HL-60 (cell line): ENCODE data around the gene SDF2L1.
"Not testable (repeated sequence)": the region's sequence is repeated elsewhere in the genome, so short reads cannot be mapped to it uniquely, and the experiment has no call there.

Experiments used
- DNase-seq, 2 experiments: peaks; one replicate each; pipeline ENCODE4 v3.0.0-alpha.2; 2010 to 2020; ENCODE audit warnings: low read depth in 1 of 2, low spot score in 1 of 2
- H3K27ac ChIP-seq: fragments of 250-450 bp; sonication (Bioruptor Pico); replicated peaks from 2 replicates; pipeline ENCODE4 v1.5.1; 2020; ENCODE audit warnings: mild to moderate bottlenecking, moderate library complexity
- H3K27me3 ChIP-seq: fragments of 250-450 bp; sonication (Bioruptor Pico); 2 replicates; pipeline ENCODE4 v1.5.1; 2021; ENCODE audit warnings: mild to moderate bottlenecking, moderate library complexity; ENCODE audit not compliant: insufficient read depth, poor library complexity, severe bottlenecking
- H3K4me3 ChIP-seq: replicated peaks from 2 replicates; pipeline ENCODE4 v1.5.1; 2011; ENCODE audit warnings: mild to moderate bottlenecking, control low read depth, low read length; ENCODE audit not compliant: insufficient read depth
- GABPA ChIP-seq: IDR thresholded peaks from 2 replicates; pipeline ENCODE4 v1.6.1; 2012; ENCODE audit warnings: low read depth
- POLR2AphosphoS5 ChIP-seq: IDR thresholded peaks from 2 replicates; pipeline ENCODE4 v1.6.1; 2012; ENCODE audit warnings: low read depth
- SPI1 ChIP-seq: IDR thresholded peaks from 2 replicates; pipeline ENCODE4 v1.6.1; 2012; ENCODE audit warnings: low read depth, mild to moderate bottlenecking, borderline replicate concordance
- TF ChIP-seq, protein P1 (sequence below): IDR thresholded peaks from 2 replicates; pipeline ENCODE4 v1.6.1; 2012; ENCODE audit warnings: low read depth; ENCODE audit not compliant: insufficient replicate concordance
- TF ChIP-seq, protein P2 (sequence below): IDR thresholded peaks from one replicate; pipeline ENCODE4 v1.5.1; 2011; ENCODE audit warnings: low read length, control low read depth, inconsistent platforms; ENCODE audit not compliant: insufficient read depth

The SDF2L1 gene

DNA sequence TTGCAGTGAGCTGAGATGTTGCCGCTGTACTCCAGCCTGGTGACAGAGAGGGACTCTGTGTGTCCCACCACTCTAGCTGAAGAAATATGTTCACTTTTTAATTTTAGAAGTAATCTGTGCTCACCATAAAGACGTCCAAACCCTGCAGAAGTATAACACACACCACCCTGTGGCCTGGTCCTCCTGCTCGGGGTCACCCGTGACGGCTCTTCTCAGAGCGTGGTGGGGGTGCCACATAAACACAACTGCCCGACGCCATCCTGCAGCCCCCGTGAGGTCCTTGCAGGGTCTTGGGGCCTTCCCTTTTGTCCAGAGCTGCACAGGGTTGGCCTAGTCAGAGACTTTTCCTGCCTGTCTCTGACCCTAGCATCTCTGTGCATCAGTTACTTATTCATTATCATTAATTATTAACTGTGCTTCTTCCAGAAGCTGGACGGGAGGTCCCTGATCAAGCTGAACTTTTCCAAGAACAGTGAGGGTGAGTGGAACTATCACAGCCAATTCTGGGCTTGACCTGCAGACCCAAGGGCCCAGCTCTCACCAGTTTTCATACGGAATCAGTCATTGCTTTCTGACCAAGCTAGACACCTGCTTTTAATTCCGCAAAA is 32.6 kb downstream of the SDF2L1 start:
- H3K4me3 ChIP-seq, result no peak overlapping the region
- no peak for TF ChIP-seq POLR2AphosphoS5
- TF ChIP-seq, protein P1, sequence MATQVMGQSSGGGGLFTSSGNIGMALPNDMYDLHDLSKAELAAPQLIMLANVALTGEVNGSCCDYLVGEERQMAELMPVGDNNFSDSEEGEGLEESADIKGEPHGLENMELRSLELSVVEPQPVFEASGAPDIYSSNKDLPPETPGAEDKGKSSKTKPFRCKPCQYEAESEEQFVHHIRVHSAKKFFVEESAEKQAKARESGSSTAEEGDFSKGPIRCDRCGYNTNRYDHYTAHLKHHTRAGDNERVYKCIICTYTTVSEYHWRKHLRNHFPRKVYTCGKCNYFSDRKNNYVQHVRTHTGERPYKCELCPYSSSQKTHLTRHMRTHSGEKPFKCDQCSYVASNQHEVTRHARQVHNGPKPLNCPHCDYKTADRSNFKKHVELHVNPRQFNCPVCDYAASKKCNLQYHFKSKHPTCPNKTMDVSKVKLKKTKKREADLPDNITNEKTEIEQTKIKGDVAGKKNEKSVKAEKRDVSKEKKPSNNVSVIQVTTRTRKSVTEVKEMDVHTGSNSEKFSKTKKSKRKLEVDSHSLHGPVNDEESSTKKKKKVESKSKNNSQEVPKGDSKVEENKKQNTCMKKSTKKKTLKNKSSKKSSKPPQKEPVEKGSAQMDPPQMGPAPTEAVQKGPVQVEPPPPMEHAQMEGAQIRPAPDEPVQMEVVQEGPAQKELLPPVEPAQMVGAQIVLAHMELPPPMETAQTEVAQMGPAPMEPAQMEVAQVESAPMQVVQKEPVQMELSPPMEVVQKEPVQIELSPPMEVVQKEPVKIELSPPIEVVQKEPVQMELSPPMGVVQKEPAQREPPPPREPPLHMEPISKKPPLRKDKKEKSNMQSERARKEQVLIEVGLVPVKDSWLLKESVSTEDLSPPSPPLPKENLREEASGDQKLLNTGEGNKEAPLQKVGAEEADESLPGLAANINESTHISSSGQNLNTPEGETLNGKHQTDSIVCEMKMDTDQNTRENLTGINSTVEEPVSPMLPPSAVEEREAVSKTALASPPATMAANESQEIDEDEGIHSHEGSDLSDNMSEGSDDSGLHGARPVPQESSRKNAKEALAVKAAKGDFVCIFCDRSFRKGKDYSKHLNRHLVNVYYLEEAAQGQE, result no peak
- TF ChIP-seq GABPA, result no peak
- TF ChIP-seq SPI1, result no peak
- TF ChIP-seq, protein P2, sequence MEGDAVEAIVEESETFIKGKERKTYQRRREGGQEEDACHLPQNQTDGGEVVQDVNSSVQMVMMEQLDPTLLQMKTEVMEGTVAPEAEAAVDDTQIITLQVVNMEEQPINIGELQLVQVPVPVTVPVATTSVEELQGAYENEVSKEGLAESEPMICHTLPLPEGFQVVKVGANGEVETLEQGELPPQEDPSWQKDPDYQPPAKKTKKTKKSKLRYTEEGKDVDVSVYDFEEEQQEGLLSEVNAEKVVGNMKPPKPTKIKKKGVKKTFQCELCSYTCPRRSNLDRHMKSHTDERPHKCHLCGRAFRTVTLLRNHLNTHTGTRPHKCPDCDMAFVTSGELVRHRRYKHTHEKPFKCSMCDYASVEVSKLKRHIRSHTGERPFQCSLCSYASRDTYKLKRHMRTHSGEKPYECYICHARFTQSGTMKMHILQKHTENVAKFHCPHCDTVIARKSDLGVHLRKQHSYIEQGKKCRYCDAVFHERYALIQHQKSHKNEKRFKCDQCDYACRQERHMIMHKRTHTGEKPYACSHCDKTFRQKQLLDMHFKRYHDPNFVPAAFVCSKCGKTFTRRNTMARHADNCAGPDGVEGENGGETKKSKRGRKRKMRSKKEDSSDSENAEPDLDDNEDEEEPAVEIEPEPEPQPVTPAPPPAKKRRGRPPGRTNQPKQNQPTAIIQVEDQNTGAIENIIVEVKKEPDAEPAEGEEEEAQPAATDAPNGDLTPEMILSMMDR, result no peak
- no peak overlapping the region for H3K27ac ChIP-seq
- DNase-seq, result no peak
- no peaks in the 10 kb centered on the region for H3K27me3 ChIP-seq

DNA sequence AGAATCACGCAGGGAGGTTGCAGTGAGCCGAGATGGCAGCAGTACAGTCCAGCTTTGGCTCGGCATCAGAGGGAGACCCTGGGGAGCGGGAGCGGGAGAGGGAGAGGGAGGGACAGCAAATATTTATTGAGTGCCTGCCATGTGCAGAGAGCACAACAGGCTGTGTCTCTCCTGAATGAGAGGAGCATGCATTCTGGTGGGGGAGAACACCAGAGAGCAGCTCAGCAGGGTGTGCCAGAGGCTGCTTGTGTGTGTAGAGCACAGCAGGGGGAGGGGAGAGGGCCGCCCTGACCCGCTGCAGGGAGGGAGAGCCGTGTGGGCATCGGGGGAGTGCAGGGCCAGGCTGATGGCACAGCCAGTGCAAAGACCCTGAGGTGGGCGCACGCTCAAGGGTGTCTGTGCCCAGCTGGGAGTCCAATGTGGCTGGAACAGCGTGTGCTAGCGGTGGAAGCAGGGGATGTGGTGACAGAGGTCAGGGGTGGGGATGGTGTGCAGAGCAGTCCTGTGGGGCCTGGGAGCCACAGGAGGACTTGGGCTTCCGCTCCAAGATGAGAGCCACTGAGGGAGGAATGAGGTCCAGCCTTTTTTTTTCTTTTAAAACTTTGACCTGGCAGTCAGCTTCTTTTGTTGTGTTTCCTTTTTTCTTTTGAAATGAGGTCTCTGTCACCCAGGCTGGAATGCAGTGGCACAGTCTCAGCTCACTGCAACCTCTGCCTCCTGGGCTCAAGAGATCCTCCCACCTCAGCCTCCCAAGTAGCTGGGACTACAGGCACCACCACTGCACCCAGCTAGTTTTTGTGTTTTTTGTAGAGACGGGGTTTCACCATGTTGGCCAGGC is 35.7 kb downstream of the SDF2L1 start:
- Histone ChIP-seq H3K27ac (no peak overlapping the region), H3K27me3 (no peaks in the 10 kb centered on the region), H3K4me3 (no peak overlapping the region)
- no peak for TF ChIP-seq GABPA
- TF ChIP-seq, protein P2, result no peak
- TF ChIP-seq POLR2AphosphoS5, result no peak
- TF ChIP-seq, protein P1, result no peak
- TF ChIP-seq SPI1, result no peak
- DNase-seq, result no peak

DNA sequence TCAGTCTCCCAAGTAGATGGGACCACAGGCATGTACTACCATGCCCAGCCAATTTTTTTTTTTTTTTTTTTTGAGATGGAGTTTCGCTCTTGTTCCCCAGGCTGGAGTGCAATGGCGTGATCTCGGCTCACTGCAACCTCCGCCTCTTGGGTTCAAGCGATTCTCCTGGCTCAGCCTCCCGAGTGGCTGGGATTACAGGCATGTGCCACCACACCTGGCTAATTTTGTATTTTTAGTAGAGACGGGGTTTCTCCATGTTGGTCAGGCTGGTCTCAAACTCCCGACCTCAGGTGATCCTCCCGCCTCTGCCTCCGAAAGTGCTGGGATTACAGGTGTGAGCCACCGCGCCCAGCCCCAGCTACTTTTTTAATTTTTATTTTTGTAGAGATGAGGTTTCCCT is 36.7 kb downstream of the SDF2L1 start:
- DNase-seq, result not testable (repeated sequence)

DNA sequence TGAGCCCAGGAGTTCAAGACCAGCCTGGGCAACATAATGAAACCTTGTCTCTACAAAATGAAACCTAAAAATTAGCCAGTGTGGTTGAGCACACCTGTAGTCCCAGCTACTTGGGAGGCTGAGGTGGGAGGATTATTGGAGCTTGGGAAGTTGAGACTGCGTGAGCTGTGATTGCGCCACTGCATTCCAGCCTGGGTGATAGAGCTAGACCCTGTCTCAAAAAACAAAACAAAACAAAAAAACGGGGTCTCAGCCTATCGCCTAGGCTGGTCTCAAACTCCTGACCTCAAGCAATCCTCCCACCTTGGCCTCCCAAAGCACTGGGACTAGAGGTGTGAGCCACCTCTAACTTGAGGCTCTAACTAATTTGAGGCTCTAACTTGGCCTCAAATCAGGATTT is 37.3 kb downstream of the SDF2L1 start:
- no peaks in the 10 kb centered on the region for H3K27me3 ChIP-seq
- TF ChIP-seq, protein P2, result no peak
- no peak for TF ChIP-seq POLR2AphosphoS5
- TF ChIP-seq, protein P1, result no peak
- no peak for TF ChIP-seq GABPA
- no peak for TF ChIP-seq SPI1
- H3K4me3 ChIP-seq, result no peak overlapping the region
- no peak overlapping the region for H3K27ac ChIP-seq
- DNase-seq, result no peak

More for the DNA sequence above, 36.7 kb downstream of the SDF2L1 start:
- not testable (repeated sequence) for H3K4me3 ChIP-seq, H3K27me3 ChIP-seq, H3K27ac ChIP-seq
